Inflammatory macrophage treated with lipopolysaccharide for 4 hours (primary cell): Measurements from ENCODE around the gene DOP1B.
"Not testable (repeated sequence)": the region's sequence is repeated elsewhere in the genome, so short reads cannot be mapped to it uniquely, and the experiment has no call there.

Experiments used
- DNase-seq: peaks from one replicate; pipeline ENCODE4 v3.0.0-alpha.2; 2020

DOP1B gene

DNA sequence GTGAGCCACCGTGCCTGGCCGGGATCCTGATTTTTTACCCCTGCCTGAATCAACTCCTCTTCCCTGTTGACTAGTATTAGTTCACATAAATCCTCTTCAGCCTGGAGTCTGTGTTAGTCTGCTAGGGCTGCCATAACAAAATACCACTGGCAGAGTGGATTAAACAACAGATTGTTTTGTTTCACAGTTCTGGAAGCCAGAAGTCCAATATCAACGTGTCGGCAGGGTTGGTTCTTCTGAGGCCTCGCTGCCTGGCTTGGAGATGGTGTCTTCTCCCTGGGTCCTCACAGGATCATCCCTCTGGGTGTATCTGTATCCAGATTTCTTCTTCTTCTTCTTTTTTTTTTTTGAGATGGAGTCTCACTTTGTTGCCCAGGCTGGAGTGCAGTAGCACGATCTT lies 18.2 kb downstream of the DOP1B start:
- no peak for DNase-seq

DNA sequence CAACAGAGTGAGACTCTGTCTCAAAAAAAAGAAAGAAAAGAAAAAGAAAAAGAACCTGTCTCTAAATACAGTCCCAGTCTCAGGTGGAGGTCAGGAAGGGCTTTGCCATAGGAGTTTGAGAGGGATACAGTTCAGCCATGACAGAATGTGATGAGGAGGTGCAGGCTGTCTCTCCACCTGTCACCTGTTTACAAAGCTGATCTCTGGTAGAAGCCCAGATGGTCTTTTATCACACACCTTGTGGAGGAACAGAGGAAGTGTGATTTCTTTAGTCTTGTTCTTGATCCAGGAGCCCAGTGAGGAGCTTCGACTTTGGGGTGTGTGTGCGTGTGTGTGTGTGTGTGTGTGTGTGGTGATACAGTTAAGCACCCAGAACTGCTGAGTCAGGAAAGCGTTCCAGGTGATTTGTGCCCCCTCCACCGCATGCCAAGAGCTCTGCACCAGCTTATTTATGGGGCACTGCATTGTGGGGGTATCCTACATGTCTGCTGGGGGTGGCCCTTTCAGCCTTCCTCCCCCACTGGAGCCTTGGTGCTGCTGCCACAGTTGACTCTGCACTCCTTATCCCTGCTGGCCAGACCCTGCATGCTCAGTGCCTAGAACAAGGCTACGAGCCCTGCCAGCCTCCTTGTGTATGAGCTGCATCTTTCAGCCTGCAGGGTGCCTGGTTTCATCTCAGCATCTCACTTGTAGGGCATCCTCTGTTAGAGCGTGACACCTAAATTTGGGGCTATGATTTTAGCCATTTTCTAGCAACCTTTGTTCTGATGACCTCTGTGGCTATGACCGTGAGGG lies 19.3 kb downstream of the DOP1B start:
- DNase-seq: no peak

GRCh38 chr21:36178349-36178748 lies 21.7 kb downstream of the DOP1B start:
- peak; percentile 62 for DNase-seq

DNA sequence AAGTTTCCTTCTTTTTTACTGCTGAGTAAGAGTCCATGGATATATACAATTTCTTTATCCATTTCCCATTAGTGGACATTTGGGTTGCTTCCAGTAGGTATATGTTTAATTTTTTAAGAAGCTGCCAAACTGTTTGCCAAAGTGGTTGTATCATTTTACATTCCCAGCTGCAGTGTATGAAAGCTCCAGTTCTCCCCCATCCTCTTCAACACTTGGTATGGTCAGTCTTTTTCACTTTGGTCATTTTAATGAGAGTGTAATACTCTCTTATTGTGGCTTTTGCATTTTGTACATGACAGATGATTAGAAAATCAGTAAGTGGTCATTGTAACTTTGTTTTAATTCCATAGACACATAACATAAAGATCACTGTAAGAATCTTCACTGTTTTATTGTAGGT lies 22.5 kb downstream of the DOP1B start:
- DNase-seq: no peak

GRCh38 chr21:36180963-36181362 lies 24.3 kb downstream of the DOP1B start:
- DNase-seq: no peak

- DNase-seq: no peak
These were observed 26.6 kb downstream of the DOP1B start for GRCh38 chr21:36183144-36183795.

DNA sequence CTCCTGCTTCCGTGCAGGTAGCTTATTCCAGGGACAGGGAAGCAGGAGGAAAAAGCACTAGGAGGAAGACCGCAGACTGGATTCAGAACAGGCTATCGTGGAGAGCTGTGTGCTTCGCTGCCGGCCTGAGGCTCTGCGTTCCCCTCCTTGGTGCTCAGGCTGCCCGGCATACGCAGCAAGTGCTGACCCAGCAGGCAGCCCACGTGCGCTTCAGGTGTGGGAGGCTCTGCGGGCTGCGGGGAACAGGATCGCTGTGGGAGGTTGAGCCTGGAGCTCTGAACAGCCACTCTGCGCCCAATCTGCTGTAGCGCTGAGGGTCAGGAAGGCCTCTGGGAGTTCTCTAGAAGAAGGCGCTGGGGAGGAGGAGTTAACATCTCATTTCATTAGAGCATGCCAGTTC lies 27.9 kb downstream of the DOP1B start:
- no peak for DNase-seq

DNA sequence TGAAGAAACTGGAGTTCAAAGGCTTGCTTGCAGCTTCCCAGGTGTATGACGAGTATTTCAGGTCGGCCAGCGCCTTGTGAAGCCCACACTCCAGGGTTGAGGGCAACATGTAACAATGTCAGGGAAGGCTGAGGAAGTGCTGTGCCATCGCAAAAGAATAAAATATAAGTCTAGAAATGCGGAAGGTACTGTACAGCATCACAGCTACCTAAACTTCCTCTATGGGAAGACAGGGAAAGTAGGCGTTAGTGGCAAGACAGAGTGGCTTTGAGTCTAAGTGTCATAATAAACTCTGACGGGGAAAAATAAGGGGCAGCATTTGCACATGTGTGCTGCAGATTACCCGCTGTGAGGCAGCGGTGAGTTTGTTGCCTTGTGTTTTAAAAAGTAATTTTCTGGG lies 28.9 kb downstream of the DOP1B start:
- peak; percentile 51 for DNase-seq

DNA sequence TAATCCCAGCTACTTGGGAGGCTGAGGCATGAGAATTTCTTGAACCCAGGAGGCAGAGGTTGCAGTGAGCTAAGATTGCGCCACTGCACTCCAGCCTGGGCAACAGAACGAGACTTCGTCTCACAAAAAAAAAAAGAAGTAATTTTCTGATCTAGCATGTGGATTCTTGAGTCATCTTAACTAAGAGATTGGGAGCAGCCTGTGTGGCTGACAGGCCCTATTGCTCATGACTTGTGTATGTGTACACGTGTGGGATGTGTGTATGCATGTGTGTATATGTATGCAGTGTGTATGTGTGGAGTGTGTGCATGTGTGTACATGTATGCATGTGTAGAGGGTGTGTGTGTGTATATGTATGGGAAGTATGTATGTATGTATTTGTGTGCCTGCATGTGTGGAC lies 29.5 kb downstream of the DOP1B start:
- peak; percentile 69 for DNase-seq

DNA sequence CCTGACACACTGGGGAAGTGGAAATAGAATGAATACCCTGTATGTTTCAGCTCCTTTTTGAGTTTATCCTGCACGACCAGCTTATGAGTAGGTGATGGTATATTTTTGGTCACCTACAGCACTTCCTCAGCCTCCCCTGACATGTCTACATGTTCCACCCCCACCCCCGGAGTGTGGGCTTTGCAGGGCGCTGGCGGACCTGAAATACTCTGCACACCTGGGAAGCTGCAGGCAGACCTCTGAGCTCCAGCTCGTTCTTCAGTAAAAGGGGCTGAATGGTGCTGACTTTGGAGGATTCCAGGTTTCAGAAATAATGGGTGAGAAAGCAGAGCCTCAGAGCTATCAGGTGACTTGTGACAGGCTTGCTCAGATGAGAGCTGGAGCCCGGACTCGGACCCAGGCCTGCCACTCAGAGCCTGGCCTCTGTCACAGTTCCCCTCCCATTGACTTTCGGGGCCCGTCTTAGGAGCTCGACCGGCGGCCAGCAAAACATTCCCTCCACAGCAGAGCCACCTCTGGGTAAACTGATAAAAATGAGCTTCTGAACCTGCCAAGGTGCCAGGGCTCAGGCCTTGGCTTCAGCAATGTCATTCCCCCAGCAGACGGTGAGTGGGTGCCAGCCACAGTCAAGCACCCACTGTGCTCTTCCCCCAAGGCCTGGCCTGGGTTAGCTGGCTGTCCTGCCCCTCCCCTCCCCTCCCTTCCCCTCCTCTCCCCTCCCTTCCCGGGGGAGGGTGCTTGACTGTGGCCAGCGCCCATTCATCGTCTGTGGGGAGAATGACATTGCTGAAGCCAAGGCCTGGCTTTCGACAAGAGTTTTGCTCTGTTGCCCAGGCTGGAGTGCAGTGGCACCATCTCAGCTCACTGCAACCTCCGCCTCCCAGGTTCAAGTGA lies 30.1 kb downstream of the DOP1B start:
- no peak for DNase-seq

- no peak for DNase-seq
These were observed 31.6 kb downstream of the DOP1B start for GRCh38 chr21:36188081-36188681.

DNA sequence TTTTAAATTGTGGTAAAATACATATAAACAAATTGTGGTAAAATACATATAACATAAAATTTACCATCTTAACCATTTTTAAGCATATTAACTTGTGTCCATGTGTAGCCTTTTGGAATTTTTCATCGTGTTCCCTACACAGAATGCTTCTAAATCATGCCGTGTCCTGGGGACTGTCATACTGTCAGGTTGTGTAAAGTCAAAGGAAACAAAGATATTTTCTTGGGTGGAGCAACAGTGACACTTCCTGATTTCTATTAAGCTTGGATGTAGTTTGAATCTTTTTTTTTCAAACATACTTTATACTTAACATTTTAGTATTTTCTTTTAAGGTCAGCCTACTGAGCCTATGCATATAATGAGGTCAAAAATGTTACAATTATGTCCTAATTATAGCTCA lies 32.3 kb downstream of the DOP1B start:
- DNase-seq: peak; percentile 52

- no peak for DNase-seq
These were observed 34.1 kb downstream of the DOP1B start for GRCh38 chr21:36190736-36191135.

DNA sequence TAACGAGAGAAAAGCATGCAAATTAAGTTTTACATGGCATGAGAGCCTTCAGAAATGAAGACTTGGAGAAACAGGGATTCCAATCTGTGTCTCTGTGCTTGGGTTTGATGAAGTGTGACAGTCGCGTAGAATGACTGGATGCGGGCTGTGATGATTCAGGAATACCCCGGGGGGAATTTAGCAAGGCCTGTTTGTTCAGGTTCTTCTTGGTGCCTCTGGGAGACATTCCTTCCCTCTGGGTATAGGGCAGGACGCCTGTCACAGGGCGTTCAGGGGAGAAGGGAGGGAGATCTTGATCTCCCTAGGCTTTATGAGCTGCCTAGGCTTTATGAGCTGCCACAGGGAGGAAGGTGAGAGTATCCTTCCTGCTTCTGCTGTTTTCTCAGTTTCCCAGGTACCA lies 36.6 kb downstream of the DOP1B start:
- DNase-seq: no peak

DNA sequence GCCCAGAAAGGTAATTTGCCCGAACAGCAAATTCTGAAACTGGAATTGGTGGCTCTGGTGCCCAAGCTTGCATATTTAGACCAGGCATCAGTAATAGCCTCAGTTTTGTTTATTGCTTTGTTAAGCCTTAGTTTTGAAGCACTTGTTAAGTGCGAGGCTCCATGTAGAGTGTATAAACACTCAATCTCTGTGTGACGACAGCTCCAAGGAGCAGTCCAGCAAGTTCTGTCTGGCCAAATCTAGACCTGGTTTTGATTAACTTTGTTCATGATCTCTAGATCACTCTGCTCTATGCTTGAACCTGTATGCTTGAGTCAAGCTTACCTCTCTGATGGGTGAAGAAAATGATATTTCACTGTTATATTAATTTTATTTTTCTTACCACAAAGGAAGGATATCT lies 37.4 kb downstream of the DOP1B start:
- no peak for DNase-seq

DNA sequence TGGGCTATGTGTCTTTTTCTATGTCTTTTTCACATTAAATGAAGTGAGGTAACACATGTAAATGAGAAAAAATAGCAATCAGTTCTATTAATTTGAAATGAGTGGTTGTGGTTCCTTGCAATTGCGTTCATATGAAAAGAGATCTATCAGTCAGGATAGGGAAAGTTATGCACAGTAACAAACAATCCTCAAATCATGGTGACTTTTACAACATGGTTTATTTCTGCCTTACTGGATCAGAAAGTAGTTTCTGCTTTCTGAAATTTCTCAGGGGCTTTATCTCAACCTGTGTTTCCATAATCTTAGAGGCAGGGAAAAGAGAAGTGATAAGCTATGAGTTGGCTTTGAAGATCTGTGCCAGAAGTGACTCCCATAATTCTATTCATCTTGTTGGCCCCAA lies 39.0 kb downstream of the DOP1B start:
- no peak for DNase-seq

DNA sequence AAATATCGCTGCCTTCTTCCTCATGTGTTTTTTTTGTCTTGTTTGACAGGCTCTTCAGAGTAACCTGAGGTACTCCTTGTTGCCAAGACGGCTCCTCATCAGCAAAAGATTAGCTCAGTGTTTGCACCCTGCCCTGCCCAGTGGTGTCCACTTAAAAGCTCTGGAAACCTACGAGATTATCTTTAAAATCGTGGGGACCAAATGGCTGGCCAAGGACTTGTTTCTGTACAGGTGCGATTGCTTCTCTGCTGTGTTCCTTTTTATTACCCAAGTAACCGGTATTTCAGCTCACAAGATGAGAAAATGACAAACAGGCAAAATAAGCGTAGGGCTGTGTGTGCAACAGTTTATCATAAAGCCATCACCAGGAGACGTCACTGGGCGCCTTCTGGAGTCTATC lies 42.4 kb downstream of the DOP1B start:
- DNase-seq: no peak

GRCh38 chr21:36199575-36199974 lies 43.0 kb downstream of the DOP1B start:
- not testable (repeated sequence) for DNase-seq

GRCh38 chr21:36200081-36200561 lies 43.5 kb downstream of the DOP1B start:
- peak; percentile 69 for DNase-seq

DNA sequence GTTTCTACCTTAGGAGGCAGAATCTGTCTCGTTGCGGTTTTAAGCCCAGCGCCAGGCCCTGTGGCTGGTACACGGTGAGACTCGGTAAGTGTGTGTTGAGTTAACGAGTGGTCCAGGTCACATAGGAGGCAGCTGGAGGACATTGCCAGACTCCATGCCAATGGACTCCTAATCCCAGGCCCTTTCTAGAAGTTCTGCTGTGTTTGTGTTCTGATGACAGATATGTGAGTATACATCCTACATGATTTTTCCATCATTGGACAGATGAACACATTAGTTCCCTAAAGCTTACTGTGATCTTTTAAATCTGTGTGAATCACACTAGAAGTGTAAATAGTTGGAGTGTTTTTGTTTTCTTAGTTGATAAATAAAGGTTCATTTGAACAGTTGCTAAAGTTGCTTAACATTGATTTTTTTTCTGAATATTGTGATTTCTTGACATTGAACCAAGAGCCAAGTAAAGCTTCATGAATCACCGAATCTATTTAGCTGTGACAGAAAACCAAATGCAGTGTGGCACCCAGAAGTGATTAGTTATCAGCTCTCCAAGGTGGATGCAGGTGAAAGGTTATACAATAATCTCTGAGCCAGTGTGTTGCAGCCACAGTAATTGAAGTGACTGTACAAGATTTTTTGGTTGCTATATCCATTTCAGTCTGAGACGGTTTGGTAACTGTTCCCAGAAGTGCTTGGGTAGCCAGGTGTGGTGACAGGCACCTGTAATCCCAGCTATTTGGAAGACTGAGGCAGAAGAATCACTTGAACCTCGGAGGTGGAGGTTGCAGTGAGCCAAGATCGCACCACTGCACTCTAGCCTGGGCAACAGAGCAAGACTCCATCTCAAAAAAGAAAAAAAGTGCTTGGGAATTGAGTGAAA lies 46.3 kb downstream of the DOP1B start:
- DNase-seq: peak; percentile 28

GRCh38 chr21:36203603-36203889 lies 46.9 kb downstream of the DOP1B start:
- DNase-seq: peak; percentile 64

GRCh38 chr21:36204980-36205379 lies 48.4 kb downstream of the DOP1B start:
- DNase-seq: no peak
